PC-3 (cell line): Measurements from ENCODE around the gene CTBP2. TPM values are rescaled to one million over a fixed set of nuclear protein-coding genes. Genes with fewer than 3 reads are reported as not detected.

Experiments
- ATAC-seq: fragments of 200-7000 bp; cut with Tn5 transposase; 2 replicates; pipeline ENCODE4 v1.9.1; 2020; ENCODE audit warnings: mild to moderate bottlenecking, moderate library complexity
- BruUV-seq: library from RNA; stranded (reverse); fragments of 400-500 nt; replicated peaks from 2 replicates; lab custom pipeline; 2021; lab: Mats Ljungman, UMichigan
- CTCF ChIA-PET: fragments of 300-600 bp; sonication (Branson Sonifier 250); formaldehyde crosslinking; loops from one replicate; lab custom pipeline; 2022; ENCODE audit warnings: antibody characterized with exemption; lab: Charles Lee
- POLR2A ChIA-PET: fragments of 300-600 bp; sonication (Branson Sonifier 250); formaldehyde crosslinking; loops from one replicate; lab custom pipeline; 2022; ENCODE audit warnings: antibody characterized with exemption; ENCODE audit not compliant: unreplicated experiment; lab: Charles Lee
- DNase-seq: peaks from one replicate; pipeline ENCODE4 v3.0.0-alpha.2; 2015
- H2AFZ ChIP-seq: fragments of 300-600 bp; sonication (generic); 2 replicates; pipeline ENCODE4 v1.6.0; 2016; ENCODE audit warnings: antibody characterized with exemption, low read length
- H3F3A ChIP-seq: fragments of 300-600 bp; sonication (generic); one replicate; pipeline ENCODE4 v1.6.0; 2017; ENCODE audit warnings: antibody characterized with exemption, low read length, control low read depth, mild to moderate bottlenecking; ENCODE audit not compliant: unreplicated experiment
- H3K27ac ChIP-seq: fragments of 300-600 bp; sonication (generic); 2 replicates; pipeline ENCODE4 v1.5.1; 2016; ENCODE audit warnings: mild to moderate bottlenecking, low read length
- H3K27me3 ChIP-seq: fragments of 300-600 bp; sonication (generic); 2 replicates; pipeline ENCODE4 v1.6.1; 2016; ENCODE audit warnings: low read length, mixed read lengths
- H3K36me3 ChIP-seq: fragments of 300-600 bp; sonication (generic); 2 replicates; pipeline ENCODE4 v1.6.1; 2016; ENCODE audit warnings: low read depth, mixed run types, low read length, mixed read lengths
- H3K4me1 ChIP-seq: fragments of 300-600 bp; sonication (generic); 2 replicates; pipeline ENCODE4 v1.5.1; 2016; ENCODE audit warnings: low read length; ENCODE audit not compliant: insufficient read depth
- H3K4me2 ChIP-seq: fragments of 300-600 bp; sonication (generic); 2 replicates; pipeline ENCODE4 v1.6.0; 2016; ENCODE audit warnings: low read length
- H3K4me3 ChIP-seq: fragments of 300-600 bp; sonication (generic); 2 replicates; pipeline ENCODE4 v1.5.1; 2016; ENCODE audit warnings: mild to moderate bottlenecking, low read length, mixed read lengths
- H3K79me2 ChIP-seq: fragments of 300-600 bp; sonication (generic); 2 replicates; pipeline ENCODE4 v1.6.1; 2017; ENCODE audit warnings: low read length, mixed read lengths
- H3K9ac ChIP-seq: fragments of 300-600 bp; sonication (generic); 2 replicates; pipeline ENCODE4 v1.6.0; 2016; ENCODE audit warnings: mild to moderate bottlenecking, low read length
- H3K9me2 ChIP-seq: fragments of 300-600 bp; sonication (generic); replicated peaks from 2 replicates; pipeline ENCODE4 v1.6.1; 2016; ENCODE audit warnings: mixed run types, low read length, mixed read lengths
- H3K9me3 ChIP-seq: fragments of 300-600 bp; sonication (generic); 2 replicates; pipeline ENCODE4 v1.6.1; 2016; ENCODE audit warnings: low read length, mixed read lengths
- H4K20me1 ChIP-seq: fragments of 300-600 bp; sonication (generic); 2 replicates; pipeline ENCODE4 v1.6.1; 2016; ENCODE audit warnings: low read length, mixed read lengths
- CTCF ChIP-seq: fragments of 300-600 bp; sonication (generic); conservative IDR thresholded peaks from 2 replicates; pipeline ENCODE4 v1.5.1; 2017; ENCODE audit warnings: antibody characterized with exemption, low read depth, mild to moderate bottlenecking, low read length
- EZH2 ChIP-seq: fragments of 300-600 bp; sonication (generic); IDR thresholded peaks from one replicate; pipeline ENCODE4 v1.6.1; 2017; ENCODE audit warnings: antibody characterized with exemption, mild to moderate bottlenecking, low read length; ENCODE audit not compliant: unreplicated experiment
- EZH2phosphoT487 ChIP-seq: fragments of 300-600 bp; sonication (generic); IDR thresholded peaks from 2 replicates; pipeline ENCODE4 v1.6.1; 2018; ENCODE audit warnings: mild to moderate bottlenecking, antibody characterized with exemption, low read length, borderline replicate concordance
- intact Hi-C: fragments of 100-400 bp; cut with micrococcal nuclease; formaldehyde crosslinking; loops from 2 replicates; pipeline ENCODE4 v1.9.0; 2023
- total RNA-seq: library from RNA; depleted of rRNA; stranded (reverse); fragments of >200 nt; gene quantifications from 2 replicates; pipeline ENCODE4 v1.2.3, GENCODE V29; 2014

The CTBP2 gene
- total RNA-seq, 1 experiment from 2014 or later: 78.9 TPM

GRCh38 chr10:125086691-125087090 lies 73.7 kb downstream of the CTBP2 start:
- ChIA-PET POLR2A (no interaction called here), CTCF (no interaction called here)
- BruUV-seq: no TSS peak

GRCh38 chr10:125085258-125086054 lies 74.9 kb downstream of the CTBP2 start:
- peak; percentile 58 for DNase-seq
- TF ChIP-seq EZH2phosphoT487: no peak
- TF ChIP-seq EZH2: no peak
- no peak for TF ChIP-seq CTCF
- peak overlapping the region; percentile 77 for H3K27ac ChIP-seq
- 0 out of 2 replicates have a peak, but pooled peaks cover 3% of the 10 kb centered on the region for H3K36me3 ChIP-seq
- BruUV-seq: no TSS peak
- H4K20me1 ChIP-seq: no peaks in the 10 kb centered on the region
- H3K4me2 ChIP-seq: peak overlapping the region; percentile 63
- no peaks in the 10 kb centered on the region for H3K9me3 ChIP-seq
- peak overlapping the region; percentile 56 for H3K9ac ChIP-seq
- no peaks in the 10 kb centered on the region for H3K9me2 ChIP-seq
- peaks cover 77% of the 10 kb centered on the region for H3K79me2 ChIP-seq
- intact Hi-C loops: no loop called here
- no peaks in the 10 kb centered on the region for H3F3A ChIP-seq
- peak; percentile 44 for ATAC-seq
- ChIA-PET POLR2A (no interaction called here), CTCF (no interaction called here)
- H3K4me3 ChIP-seq: no peak overlapping the region
- peaks cover 28% of the 10 kb centered on the region for H3K4me1 ChIP-seq
- no peaks in the 10 kb centered on the region for H3K27me3 ChIP-seq
- H2AFZ ChIP-seq: no peak overlapping the region

More at GRCh38 chr10:125086691-125087090, 73.7 kb downstream of the CTBP2 start:
- no peaks in the 10 kb centered on the region for H4K20me1 ChIP-seq
- H3K4me2 ChIP-seq: no peak overlapping the region
- intact Hi-C loops: no loop called here
- ATAC-seq (no peak), DNase-seq (no peak)
- no peak overlapping the region for H3K4me3 ChIP-seq
- no peak for TF ChIP-seq EZH2phosphoT487
- no peak for TF ChIP-seq EZH2
- TF ChIP-seq CTCF: no peak
- H3K79me2 ChIP-seq: peaks cover 77% of the 10 kb centered on the region
- H3K4me1 ChIP-seq: peaks cover 28% of the 10 kb centered on the region
- no peaks in the 10 kb centered on the region for H3F3A ChIP-seq
- no peak overlapping the region for H2AFZ ChIP-seq
- H3K27ac ChIP-seq: no peak overlapping the region
- H3K36me3 ChIP-seq: 0 out of 2 replicates have a peak, but pooled peaks cover 3% of the 10 kb centered on the region
- no peak overlapping the region for H3K9ac ChIP-seq
- no peaks in the 10 kb centered on the region for H3K9me3 ChIP-seq
- no peaks in the 10 kb centered on the region for H3K9me2 ChIP-seq
- no peaks in the 10 kb centered on the region for H3K27me3 ChIP-seq
